Body of pancreas (tissue), 4 donors: Measurements from ENCODE around the gene DTNA.

ENCODE experiments used
- POLR2A ChIP-seq, 3 donors: fragments of 450-650 bp; IDR thresholded peaks; one replicate each; pipeline ENCODE4 v1.6.1; 2016; ENCODE audit warnings: antibody characterized with exemption in 3 of 3, mild to moderate bottlenecking in 2 of 3
- TF ChIP-seq, protein P1 (sequence below), 7 experiments: fragments of 450-650 bp in 4 of 7; fragments of 200-600 bp in 3 of 7; sonication (generic) in 3 of 7; IDR thresholded peaks; one replicate each; pipeline ENCODE4 v1.5.1; 2016 to 2019; ENCODE audit warnings: antibody characterized with exemption in 7 of 7

DNA sequence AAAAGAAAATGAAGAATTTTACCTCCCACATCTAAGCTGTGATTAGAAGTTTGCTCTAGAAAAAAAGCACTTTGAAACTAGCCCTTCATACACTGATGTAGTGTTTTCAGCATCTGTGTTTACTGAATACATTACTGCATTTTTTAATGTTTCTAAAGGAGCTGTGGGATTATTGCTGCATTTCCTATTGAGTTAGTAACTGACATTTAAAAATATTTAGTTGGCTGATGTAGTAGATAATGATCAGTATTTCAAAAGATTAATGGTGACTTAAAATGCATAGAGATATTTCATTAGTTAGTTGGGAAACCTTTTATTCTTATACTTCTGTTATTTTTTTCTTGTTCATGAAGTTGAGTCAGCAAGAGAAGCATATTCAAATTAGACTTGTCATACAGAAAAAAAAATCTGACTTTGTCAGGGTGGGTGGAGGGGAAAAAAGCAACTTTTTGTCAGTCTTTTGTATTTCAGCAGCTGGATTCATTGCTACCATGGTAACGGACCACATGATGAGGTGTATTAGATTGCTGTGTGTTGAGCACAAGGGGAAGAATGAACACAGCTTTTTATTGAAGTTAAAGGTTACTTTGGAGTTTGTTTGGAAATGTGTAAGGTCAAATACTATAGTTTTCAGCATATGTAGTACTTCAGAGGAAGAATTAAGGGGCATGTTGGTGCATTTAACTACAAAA, at the start of gene DTNA:
- TF ChIP-seq, protein P1, sequence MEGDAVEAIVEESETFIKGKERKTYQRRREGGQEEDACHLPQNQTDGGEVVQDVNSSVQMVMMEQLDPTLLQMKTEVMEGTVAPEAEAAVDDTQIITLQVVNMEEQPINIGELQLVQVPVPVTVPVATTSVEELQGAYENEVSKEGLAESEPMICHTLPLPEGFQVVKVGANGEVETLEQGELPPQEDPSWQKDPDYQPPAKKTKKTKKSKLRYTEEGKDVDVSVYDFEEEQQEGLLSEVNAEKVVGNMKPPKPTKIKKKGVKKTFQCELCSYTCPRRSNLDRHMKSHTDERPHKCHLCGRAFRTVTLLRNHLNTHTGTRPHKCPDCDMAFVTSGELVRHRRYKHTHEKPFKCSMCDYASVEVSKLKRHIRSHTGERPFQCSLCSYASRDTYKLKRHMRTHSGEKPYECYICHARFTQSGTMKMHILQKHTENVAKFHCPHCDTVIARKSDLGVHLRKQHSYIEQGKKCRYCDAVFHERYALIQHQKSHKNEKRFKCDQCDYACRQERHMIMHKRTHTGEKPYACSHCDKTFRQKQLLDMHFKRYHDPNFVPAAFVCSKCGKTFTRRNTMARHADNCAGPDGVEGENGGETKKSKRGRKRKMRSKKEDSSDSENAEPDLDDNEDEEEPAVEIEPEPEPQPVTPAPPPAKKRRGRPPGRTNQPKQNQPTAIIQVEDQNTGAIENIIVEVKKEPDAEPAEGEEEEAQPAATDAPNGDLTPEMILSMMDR (IDR thresholded peaks at IDR 0.05): no peak
- no peak for TF ChIP-seq POLR2A (IDR thresholded peaks at IDR 0.05)
